Epithelial cell of umbilical artery (primary cell): ENCODE data around the gene TM2D1. TPM values are rescaled to one million over a fixed set of nuclear protein-coding genes. Genes with fewer than 3 reads are reported as not detected.

ENCODE experiments used
- total RNA-seq: library from RNA; depleted of rRNA; stranded (reverse); fragments of >200 nt; gene quantifications from 2 replicates; pipeline ENCODE4 v1.2.3, GENCODE V29; 2014

Gene TM2D1
- 58.5 and 59.9 TPM in 2 replicates for total RNA-seq

DNA sequence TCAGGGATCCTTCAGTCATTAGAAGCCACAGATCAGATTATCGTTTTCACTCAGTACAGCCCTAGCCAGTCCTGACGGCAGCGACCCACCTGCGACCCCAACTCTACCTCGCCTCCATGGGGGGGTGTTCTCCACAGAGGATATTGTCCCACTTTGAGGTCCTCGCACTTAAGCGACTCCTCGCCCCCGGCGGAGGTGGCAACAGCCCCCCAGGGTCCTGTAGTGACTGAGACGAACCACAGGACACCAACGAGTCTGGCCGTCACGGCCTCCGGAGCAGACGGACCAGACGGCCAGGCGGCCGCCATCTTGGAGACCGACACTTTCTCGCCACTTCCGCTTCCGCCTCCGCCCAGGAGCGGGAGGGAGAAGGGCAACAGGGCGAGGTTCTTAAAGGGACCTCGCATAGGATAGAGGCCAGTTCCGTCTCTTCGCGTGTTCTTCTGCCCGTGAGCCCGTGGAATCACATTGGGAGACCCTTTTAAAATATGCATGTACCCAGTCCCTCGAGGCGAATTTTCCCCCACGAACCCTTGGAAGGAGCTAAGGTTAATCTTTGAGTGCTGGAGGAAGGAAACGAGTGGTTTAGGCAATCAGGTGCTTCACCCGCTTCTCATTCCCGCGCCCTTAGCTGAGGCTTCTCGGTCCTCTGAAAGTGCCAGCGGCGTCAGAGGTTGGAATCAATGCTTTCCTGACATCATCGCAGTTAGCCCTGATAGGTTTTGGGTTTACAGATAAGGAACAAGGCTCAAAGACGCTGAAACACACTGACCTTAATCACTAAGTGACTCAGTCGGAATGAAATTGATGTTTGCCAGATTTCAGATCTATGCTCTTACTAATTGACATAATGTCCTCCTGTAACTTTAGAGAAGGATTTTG, at the start of gene TM2D1:
TSS of gene TM2D1 (minus strand) at position 329 of the 882 bp plus-strand sequence. CDS start at position 308, 21 bp downstream.

DNA sequence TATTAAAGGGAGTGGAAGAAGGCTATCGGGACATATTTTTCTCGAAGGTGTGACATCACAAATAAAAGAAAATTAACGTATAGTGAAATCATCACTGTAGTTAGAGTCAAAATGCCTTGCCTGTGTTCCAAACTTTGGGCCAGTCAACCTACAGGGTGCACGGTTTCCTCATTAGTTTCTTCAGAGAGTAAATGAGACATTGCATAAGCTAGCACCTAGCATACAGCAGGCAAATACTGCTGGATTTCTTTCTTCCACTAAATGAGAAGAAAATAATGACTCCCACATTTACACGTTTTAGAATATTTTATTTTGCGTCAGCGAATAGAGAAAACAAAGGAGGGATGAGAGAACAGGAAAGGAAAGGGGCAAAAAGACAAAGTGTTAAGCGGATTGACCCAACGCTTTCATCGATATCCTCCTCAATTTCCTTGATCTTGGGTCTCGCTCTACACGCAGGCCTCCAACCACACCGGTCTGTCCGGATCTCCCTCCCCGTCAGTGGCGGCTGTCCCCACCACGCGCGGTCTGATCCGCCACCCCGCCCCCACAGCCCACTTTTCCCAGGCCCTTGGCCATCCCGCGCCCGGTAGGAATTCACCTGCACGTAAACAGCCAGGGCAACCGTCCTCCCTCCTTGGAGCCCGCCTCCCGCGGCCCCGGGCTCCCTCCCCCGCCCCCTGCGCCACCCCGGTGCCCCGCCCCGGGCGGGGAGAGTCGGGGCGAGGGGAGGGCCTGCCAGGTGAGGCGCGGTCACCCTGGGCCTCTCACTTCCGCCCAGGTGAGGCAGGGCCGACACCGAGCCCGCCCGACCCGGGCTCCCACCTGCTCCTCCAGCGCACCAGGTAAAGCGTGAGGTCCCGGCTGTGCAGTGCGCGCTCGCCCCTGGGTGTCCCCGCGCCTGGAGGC, 17.0 kb upstream of the TM2D1 start, which contains the start of gene PATJ:
TSS of gene PATJ (plus strand) at position 770 of the 909 bp plus-strand sequence. CDS start 20,413 bp downstream, outside the sequence.

Other genes with a start within 250 kb of the TM2D1 start
- gene PATJ, start 17.3 kb upstream of the TM2D1 start, total RNA-seq = 2.3 and 3.2 TPM in 2 replicates